BJ (cell line): Measurements from ENCODE around the gene NPC1L1. TPM values are rescaled to one million over a fixed set of nuclear protein-coding genes. Genes with fewer than 3 reads are reported as not detected.

ENCODE experiments used
- CTCF ChIA-PET: fragments of 350-600 bp; formaldehyde crosslinking; extraction: SDS; loops from one replicate; lab custom pipeline; 2021; ENCODE audit warnings: antibody characterized with exemption, inconsistent platforms; lab: Yijun Ruan, JAX
- POLR2A ChIA-PET: fragments of 300-600 bp; sonication (Branson Sonifier 250); formaldehyde crosslinking; extraction: SDS; loops from one replicate; lab custom pipeline; 2021; ENCODE audit warnings: antibody characterized with exemption; lab: Charles Lee
- DNase-seq: peaks from one replicate; pipeline ENCODE4 v3.0.0-alpha.2; 2011; ENCODE audit warnings: low read depth
- H3K27me3 ChIP-seq: 2 replicates; pipeline ENCODE4 v1.6.0; 2011; ENCODE audit warnings: low read length; ENCODE audit not compliant: control insufficient read depth, insufficient read depth
- H3K36me3 ChIP-seq: 2 replicates; pipeline ENCODE4 v1.5.1; 2011; ENCODE audit warnings: low read length; ENCODE audit not compliant: control insufficient read depth, insufficient read depth
- H3K4me3 ChIP-seq: 2 replicates; pipeline ENCODE4 v1.5.1; 2011; ENCODE audit warnings: low read depth, mild to moderate bottlenecking, control low read depth, low read length
- CTCF ChIP-seq: IDR thresholded peaks from 2 replicates; pipeline ENCODE4 v1.5.1; 2011; ENCODE audit warnings: low read depth, mild to moderate bottlenecking, control low read depth, inconsistent platforms, low read length, moderate library complexity; ENCODE audit not compliant: insufficient read depth
- polyA plus RNA-seq: library from polyadenylated mRNA; depleted of rRNA; stranded (reverse); fragments of >200 nt; gene quantifications from 2 replicates; pipeline ENCODE4 v1.2.3, GENCODE V29; 2011

NPC1L1 gene
- polyA plus RNA-seq, 1 experiment, result not detected

GRCh38 chr7:44531421-44532380, 9.4 kb downstream of the NPC1L1 start:
- DNase-seq, result no peak
- CTCF ChIA-PET, result no interaction called here
- POLR2A ChIA-PET, result no interaction called here
- Histone ChIP-seq H3K27me3 (no peaks in the 10 kb centered on the region), H3K4me3 (no peak overlapping the region), H3K36me3 (no peaks in the 10 kb centered on the region)
- TF ChIP-seq CTCF, result no peak

- DNase-seq, result no peak
- Histone ChIP-seq H3K27me3 (no peaks in the 10 kb centered on the region), H3K4me3 (no peak overlapping the region), H3K36me3 (no peaks in the 10 kb centered on the region)
- CTCF ChIA-PET, result no interaction called here
- TF ChIP-seq CTCF, result no peak
- POLR2A ChIA-PET, result no interaction called here
Measured at GRCh38 chr7:44530990-44531389, 10.1 kb downstream of the NPC1L1 start.

DNA sequence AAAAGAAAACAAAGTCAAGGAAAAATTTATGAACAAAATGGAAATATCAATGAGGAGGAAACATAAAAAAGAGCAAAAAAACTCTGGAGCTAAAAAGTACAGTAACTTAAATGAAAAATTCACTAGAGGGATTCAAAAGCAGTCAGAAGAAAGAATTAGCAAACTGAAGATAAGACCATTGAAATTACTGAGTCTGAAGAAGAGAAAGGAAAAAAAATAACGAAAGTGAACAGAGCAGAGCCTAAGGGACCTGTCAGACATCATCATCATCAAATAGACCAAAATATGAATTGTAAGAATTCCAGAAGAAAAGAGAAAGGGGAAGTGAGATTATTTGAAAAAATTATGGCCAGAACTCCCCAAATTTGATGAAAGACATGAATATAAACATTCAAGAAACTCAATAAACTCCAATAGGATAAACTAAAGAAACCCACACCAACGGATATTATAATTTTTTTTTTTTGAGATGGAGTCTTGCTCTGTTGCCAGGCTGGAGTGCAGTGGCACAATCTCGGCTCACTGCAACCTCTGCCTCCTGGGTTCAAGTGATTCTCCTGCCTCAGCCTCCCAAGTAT, 16.2 kb downstream of the NPC1L1 start:
- ChIA-PET POLR2A (interaction anchor here (0.7 kb wide), 1 partner anchor 36 kb away, joined by 3 read pairs; no protein-coding TSS in a partner anchor), CTCF (interaction anchor here (1.0 to 2.5 kb wide), 3 partner anchors 10 to 12 kb away, joined by 3 to 6 read pairs (median 3); no protein-coding TSS in a partner anchor)
- H3K36me3 ChIP-seq, result no peaks in the 10 kb centered on the region

DNA sequence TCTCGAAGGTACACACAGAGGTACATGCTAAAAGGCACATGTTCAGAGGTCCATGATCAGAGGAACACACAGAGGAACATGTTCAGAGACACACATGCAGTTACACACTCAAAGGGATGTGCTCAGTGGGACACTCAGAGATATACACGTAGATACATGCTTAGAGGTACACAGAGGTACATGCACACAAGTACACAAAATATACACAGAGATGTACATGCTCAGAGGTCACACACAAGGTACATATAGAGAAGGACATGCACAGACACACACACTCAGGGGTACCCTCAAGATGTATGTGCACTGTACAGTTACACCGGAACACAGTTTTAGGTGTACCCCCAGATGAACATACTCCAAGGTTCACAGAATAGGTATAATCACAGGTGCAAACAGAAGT, 18.8 kb downstream of the NPC1L1 start:
- Histone ChIP-seq H3K4me3 (no peak overlapping the region), H3K36me3 (no peaks in the 10 kb centered on the region), H3K27me3 (peaks cover 12% of the 10 kb centered on the region)
- DNase-seq, result no peak
- ChIA-PET POLR2A (no interaction called here), CTCF (interaction anchor here (2.5 kb wide), 1 partner anchor 12 kb away, joined by 6 read pairs; no protein-coding TSS in a partner anchor)
- no peak for TF ChIP-seq CTCF

More for the DNA sequence above, 16.2 kb downstream of the NPC1L1 start:
- Histone ChIP-seq H3K27me3 (peaks cover 8% of the 10 kb centered on the region), H3K4me3 (no peak overlapping the region)
- no peak for DNase-seq
- no peak for TF ChIP-seq CTCF
